ENCODE measurements around the gene DENND1A.

DNA sequence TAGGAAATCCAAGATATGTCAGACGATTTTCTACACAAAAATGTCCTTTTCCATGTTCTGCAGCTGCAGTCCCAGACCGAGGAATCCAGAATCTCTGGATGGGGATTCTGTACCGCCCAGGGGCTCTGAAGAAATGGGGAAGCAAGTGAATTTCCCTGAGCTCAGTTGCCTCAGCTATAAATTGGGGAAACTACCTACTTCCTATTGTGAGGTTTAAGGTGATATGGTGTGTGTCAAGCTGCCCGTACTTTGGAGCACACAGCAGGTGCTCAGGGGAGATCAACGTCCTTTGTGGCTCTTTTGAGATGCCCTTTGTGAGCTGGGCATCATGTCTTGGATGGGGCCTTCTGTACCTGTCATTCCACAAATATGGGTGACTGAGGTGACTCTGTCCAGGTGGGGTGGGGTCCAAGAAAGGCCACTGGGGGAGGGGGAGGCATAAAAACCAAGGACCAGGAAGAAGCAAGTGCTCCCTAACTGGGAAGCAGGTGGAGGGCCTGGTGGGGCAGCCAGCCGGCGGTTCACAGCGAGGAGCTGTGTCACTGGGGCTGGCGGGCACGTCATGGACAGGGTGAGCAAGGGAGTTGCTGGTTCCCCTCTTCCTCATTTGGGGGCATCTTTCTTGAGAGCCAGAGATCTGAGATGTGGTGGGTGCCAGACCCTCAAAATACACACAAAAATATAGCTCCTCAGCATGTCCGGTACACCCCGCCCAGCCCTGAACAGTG lies 457.9 kb downstream of the DENND1A start:
- TF ChIP-seq, protein P1, sequence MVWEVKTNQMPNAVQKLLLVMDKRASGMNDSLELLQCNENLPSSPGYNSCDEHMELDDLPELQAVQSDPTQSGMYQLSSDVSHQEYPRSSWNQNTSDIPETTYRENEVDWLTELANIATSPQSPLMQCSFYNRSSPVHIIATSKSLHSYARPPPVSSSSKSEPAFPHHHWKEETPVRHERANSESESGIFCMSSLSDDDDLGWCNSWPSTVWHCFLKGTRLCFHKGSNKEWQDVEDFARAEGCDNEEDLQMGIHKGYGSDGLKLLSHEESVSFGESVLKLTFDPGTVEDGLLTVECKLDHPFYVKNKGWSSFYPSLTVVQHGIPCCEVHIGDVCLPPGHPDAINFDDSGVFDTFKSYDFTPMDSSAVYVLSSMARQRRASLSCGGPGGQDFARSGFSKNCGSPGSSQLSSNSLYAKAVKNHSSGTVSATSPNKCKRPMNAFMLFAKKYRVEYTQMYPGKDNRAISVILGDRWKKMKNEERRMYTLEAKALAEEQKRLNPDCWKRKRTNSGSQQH (CRISPR knock-in tag; IDR thresholded peaks at IDR 0.05; ENCODE audit: low read depth): no peak
- TF ChIP-seq TEAD2 (CRISPR knock-in tag; IDR thresholded peaks at IDR 0.05) (no peak), ZFP1 (CRISPR knock-in tag; IDR thresholded peaks at IDR 0.05) (no peak), KLF12 (CRISPR knock-in tag; IDR thresholded peaks at IDR 0.05; ENCODE audit: borderline replicate concordance) (no peak), TOPORS (CRISPR knock-in tag; IDR thresholded peaks at IDR 0.05) (no peak), BRD4 (CRISPR knock-in tag; IDR thresholded peaks at IDR 0.05) (no peak), ESRRA (CRISPR knock-in tag; IDR thresholded peaks at IDR 0.05; ENCODE audit: low read depth) (no peak), FOXC1 (CRISPR knock-in tag; IDR thresholded peaks at IDR 0.05; ENCODE audit: borderline replicate concordance) (no peak), MYNN (CRISPR knock-in tag; IDR thresholded peaks at IDR 0.05; ENCODE audit: low read depth) (no peak)
- TF ChIP-seq, protein P2, sequence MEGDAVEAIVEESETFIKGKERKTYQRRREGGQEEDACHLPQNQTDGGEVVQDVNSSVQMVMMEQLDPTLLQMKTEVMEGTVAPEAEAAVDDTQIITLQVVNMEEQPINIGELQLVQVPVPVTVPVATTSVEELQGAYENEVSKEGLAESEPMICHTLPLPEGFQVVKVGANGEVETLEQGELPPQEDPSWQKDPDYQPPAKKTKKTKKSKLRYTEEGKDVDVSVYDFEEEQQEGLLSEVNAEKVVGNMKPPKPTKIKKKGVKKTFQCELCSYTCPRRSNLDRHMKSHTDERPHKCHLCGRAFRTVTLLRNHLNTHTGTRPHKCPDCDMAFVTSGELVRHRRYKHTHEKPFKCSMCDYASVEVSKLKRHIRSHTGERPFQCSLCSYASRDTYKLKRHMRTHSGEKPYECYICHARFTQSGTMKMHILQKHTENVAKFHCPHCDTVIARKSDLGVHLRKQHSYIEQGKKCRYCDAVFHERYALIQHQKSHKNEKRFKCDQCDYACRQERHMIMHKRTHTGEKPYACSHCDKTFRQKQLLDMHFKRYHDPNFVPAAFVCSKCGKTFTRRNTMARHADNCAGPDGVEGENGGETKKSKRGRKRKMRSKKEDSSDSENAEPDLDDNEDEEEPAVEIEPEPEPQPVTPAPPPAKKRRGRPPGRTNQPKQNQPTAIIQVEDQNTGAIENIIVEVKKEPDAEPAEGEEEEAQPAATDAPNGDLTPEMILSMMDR (CRISPR knock-in tag; IDR thresholded peaks at IDR 0.05): no peak
- TF ChIP-seq, protein P3, sequence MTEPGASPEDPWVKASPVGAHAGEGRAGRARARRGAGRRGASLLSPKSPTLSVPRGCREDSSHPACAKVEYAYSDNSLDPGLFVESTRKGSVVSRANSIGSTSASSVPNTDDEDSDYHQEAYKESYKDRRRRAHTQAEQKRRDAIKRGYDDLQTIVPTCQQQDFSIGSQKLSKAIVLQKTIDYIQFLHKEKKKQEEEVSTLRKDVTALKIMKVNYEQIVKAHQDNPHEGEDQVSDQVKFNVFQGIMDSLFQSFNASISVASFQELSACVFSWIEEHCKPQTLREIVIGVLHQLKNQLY (CRISPR knock-in tag; IDR thresholded peaks at IDR 0.05): no peak
- TF ChIP-seq, protein P4, sequence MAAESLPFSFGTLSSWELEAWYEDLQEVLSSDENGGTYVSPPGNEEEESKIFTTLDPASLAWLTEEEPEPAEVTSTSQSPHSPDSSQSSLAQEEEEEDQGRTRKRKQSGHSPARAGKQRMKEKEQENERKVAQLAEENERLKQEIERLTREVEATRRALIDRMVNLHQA (CRISPR knock-in tag; IDR thresholded peaks at IDR 0.05): no peak
- TF ChIP-seq, protein P5, sequence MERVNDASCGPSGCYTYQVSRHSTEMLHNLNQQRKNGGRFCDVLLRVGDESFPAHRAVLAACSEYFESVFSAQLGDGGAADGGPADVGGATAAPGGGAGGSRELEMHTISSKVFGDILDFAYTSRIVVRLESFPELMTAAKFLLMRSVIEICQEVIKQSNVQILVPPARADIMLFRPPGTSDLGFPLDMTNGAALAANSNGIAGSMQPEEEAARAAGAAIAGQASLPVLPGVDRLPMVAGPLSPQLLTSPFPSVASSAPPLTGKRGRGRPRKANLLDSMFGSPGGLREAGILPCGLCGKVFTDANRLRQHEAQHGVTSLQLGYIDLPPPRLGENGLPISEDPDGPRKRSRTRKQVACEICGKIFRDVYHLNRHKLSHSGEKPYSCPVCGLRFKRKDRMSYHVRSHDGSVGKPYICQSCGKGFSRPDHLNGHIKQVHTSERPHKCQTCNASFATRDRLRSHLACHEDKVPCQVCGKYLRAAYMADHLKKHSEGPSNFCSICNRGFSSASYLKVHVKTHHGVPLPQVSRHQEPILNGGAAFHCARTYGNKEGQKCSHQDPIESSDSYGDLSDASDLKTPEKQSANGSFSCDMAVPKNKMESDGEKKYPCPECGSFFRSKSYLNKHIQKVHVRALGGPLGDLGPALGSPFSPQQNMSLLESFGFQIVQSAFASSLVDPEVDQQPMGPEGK (CRISPR knock-in tag; IDR thresholded peaks at IDR 0.05): no peak
